Thoracic aorta (tissue), 2 donors: ENCODE results near the gene C6orf58. TPM values are rescaled to one million over a fixed set of nuclear protein-coding genes. Genes with fewer than 3 reads are reported as not detected.

Experiments
- ATAC-seq: fragments of 150-250 bp; one replicate; pipeline ENCODE4 v1.8.0; 2017; ENCODE audit warnings: low read depth; ENCODE audit not compliant: insufficient number of reproducible peaks, low FRiP score
- DNase-seq: peaks from one replicate; pipeline ENCODE4 v3.0.0-alpha.2; 2020; ENCODE audit warnings: low spot score
- H3K27ac ChIP-seq, 2 donors: fragments of 200-600 bp; sonication (generic); 1 replicate in 1 of 2; 2 replicates in 1 of 2; pipeline ENCODE4 v1.5.1; 2016; ENCODE audit warnings: mild to moderate bottlenecking in 2 of 2, moderate library complexity in 2 of 2
- H3K27me3 ChIP-seq: fragments of 200-600 bp; sonication (generic); replicated peaks from 2 replicates; pipeline ENCODE4 v1.6.0; 2016; ENCODE audit warnings: mild to moderate bottlenecking; ENCODE audit not compliant: insufficient read depth
- H3K36me3 ChIP-seq: fragments of 200-600 bp; sonication (generic); one replicate; pipeline ENCODE4 v1.5.1; 2016
- H3K4me1 ChIP-seq, 2 donors: fragments of 200-600 bp; sonication (generic); 1 replicate in 1 of 2; 2 replicates in 1 of 2; pipeline versions ENCODE4 v1.5.1 to v1.6.0; 2016; ENCODE audit warnings: low read depth in 2 of 2, mild to moderate bottlenecking in 1 of 2; ENCODE audit not compliant: control insufficient read depth in 1 of 2
- H3K4me3 ChIP-seq: fragments of 200-600 bp; sonication (generic); 2 replicates; pipeline ENCODE4 v1.5.1; 2016; ENCODE audit warnings: mild to moderate bottlenecking
- H3K9me3 ChIP-seq: fragments of 200-600 bp; sonication (generic); 2 replicates; pipeline ENCODE4 v1.5.1; 2016
- CTCF ChIP-seq: fragments of 200-600 bp; sonication (generic); IDR thresholded peaks from one replicate; pipeline ENCODE4 v1.5.1; 2019; ENCODE audit warnings: antibody characterized with exemption
- total RNA-seq, 2 donors: library from RNA; depleted of rRNA; stranded (reverse); fragments of >200 nt; gene quantifications; one replicate each; pipeline versions ENCODE4 v1.1.0 to v1.2.3, GENCODE V29; 2016

The C6orf58 gene
- total RNA-seq, 2 donors from 2014 or later = not detected

- no peak for TF ChIP-seq CTCF
- Histone ChIP-seq H3K4me3 (no peak overlapping the region), H3K36me3 (no peaks in the 10 kb centered on the region), H3K27ac (no peak overlapping the region), H3K4me1 (no peaks in the 10 kb centered on the region), H3K27me3 (no peaks in the 10 kb centered on the region), H3K9me3 (no peaks in the 10 kb centered on the region)
- DNase-seq = no peak
- no peak for ATAC-seq
Observed at GRCh38 chr6:127608554-127609270, 31.7 kb downstream of the C6orf58 start.

GRCh38 chr6:127618729-127619128 is 41.8 kb downstream of the C6orf58 start:
- no peak for TF ChIP-seq CTCF
- ATAC-seq (no peak), DNase-seq (no peak)
- Histone ChIP-seq H3K36me3 (no peaks in the 10 kb centered on the region), H3K4me1 (no peaks in the 10 kb centered on the region), H3K27ac (no peak overlapping the region), H3K4me3 (no peak overlapping the region), H3K27me3 (no peaks in the 10 kb centered on the region), H3K9me3 (no peaks in the 10 kb centered on the region)

- no peak for TF ChIP-seq CTCF
- no peak overlapping the region for H3K4me3 ChIP-seq
- ATAC-seq (no peak), DNase-seq (no peak)
- no peaks in the 10 kb centered on the region for H3K27me3 ChIP-seq
- no peak overlapping the region for H3K27ac ChIP-seq
- no peaks in the 10 kb centered on the region for H3K4me1 ChIP-seq
- no peaks in the 10 kb centered on the region for H3K36me3 ChIP-seq
- no peaks in the 10 kb centered on the region for H3K9me3 ChIP-seq
Observed at GRCh38 chr6:127630800-127631199, 53.8 kb downstream of the C6orf58 start.

GRCh38 chr6:127634178-127634577 is 57.2 kb downstream of the C6orf58 start:
- Histone ChIP-seq H3K4me3 (no peak overlapping the region), H3K4me1 (no peaks in the 10 kb centered on the region), H3K9me3 (no peaks in the 10 kb centered on the region), H3K27me3 (no peaks in the 10 kb centered on the region), H3K27ac (no peak overlapping the region), H3K36me3 (no peaks in the 10 kb centered on the region)
- ATAC-seq (no peak), DNase-seq (no peak)
- TF ChIP-seq CTCF = no peak

- DNase-seq (no peak), ATAC-seq (no peak)
- no peaks in the 10 kb centered on the region for H3K9me3 ChIP-seq
- no peak overlapping the region for H3K4me3 ChIP-seq
- H3K27me3 ChIP-seq = no peaks in the 10 kb centered on the region
- no peak for TF ChIP-seq CTCF
- H3K27ac ChIP-seq = no peak overlapping the region
- H3K4me1 ChIP-seq = no peaks in the 10 kb centered on the region
- no peaks in the 10 kb centered on the region for H3K36me3 ChIP-seq
Observed at GRCh38 chr6:127635091-127635490, 58.1 kb downstream of the C6orf58 start.
